Measurements from ENCODE around the gene GAGE1. TPM values are rescaled to one million over a fixed set of nuclear protein-coding genes. Genes with fewer than 3 reads are reported as not detected.
A peak's percentile ranks its signal among the peaks of the same experiment; 100 is the strongest.

GAGE1 gene
- total RNA-seq, 1 donor from 2014 or later: not detected

GRCh38 chrX:49610718-49611310, 12.0 kb downstream of the GAGE1 start:
- TF ChIP-seq CTCF (IDR thresholded peaks at IDR 0.05; ENCODE audit: borderline replicate concordance): no peak
- intact Hi-C loops (cut with micrococcal nuclease): no loop called here
- Histone ChIP-seq H3K9me3 (replicated peaks) (no peaks in the 10 kb centered on the region), H3K4me1 (no peaks in the 10 kb centered on the region), H3K36me3 (no peaks in the 10 kb centered on the region), H3K4me3 (no peak overlapping the region), H3K27ac (replicated peaks) (no peak overlapping the region), H3K27me3 (ENCODE audit: low read depth) (no peaks in the 10 kb centered on the region)
- DNase-seq: no peak

GRCh38 chrX:49618574-49618973, 19.8 kb downstream of the GAGE1 start:
- Histone ChIP-seq H3K9me3 (replicated peaks) (no peaks in the 10 kb centered on the region), H3K27me3 (ENCODE audit: low read depth) (no peaks in the 10 kb centered on the region), H3K36me3 (no peaks in the 10 kb centered on the region), H3K4me1 (no peaks in the 10 kb centered on the region), H3K4me3 (no peak overlapping the region), H3K27ac (replicated peaks) (no peak overlapping the region)
- no peak for TF ChIP-seq CTCF (IDR thresholded peaks at IDR 0.05; ENCODE audit: borderline replicate concordance)
- no peak for DNase-seq
- intact Hi-C loops (cut with micrococcal nuclease): no loop called here

- no peaks in the 10 kb centered on the region for H3K4me1 ChIP-seq
- DNase-seq: peak; percentile 12
- no peaks in the 10 kb centered on the region for H3K27me3 ChIP-seq (ENCODE audit: low read depth)
- no peak for TF ChIP-seq CTCF (IDR thresholded peaks at IDR 0.05; ENCODE audit: borderline replicate concordance)
- intact Hi-C loops (cut with micrococcal nuclease): no loop called here
- H3K36me3 ChIP-seq: no peaks in the 10 kb centered on the region
- H3K27ac ChIP-seq (replicated peaks): no peak overlapping the region
- peaks cover 6% of the 10 kb centered on the region for H3K9me3 ChIP-seq (replicated peaks)
- H3K4me3 ChIP-seq: peak overlapping the region; percentile 38
These were observed 28.4 kb downstream of the GAGE1 start for GRCh38 chrX:49627086-49627777.

- Histone ChIP-seq H3K27ac (replicated peaks) (no peak overlapping the region), H3K27me3 (ENCODE audit: low read depth) (no peaks in the 10 kb centered on the region), H3K4me1 (no peaks in the 10 kb centered on the region), H3K9me3 (replicated peaks) (no peaks in the 10 kb centered on the region), H3K4me3 (no peak overlapping the region), H3K36me3 (no peaks in the 10 kb centered on the region)
- intact Hi-C loops (cut with micrococcal nuclease): no loop called here
- no peak for TF ChIP-seq CTCF (IDR thresholded peaks at IDR 0.05; ENCODE audit: borderline replicate concordance)
- DNase-seq: no peak
These were observed 46.3 kb downstream of the GAGE1 start for GRCh38 chrX:49644991-49645637.

- no peak overlapping the region for H3K4me3 ChIP-seq
- H3K36me3 ChIP-seq: no peaks in the 10 kb centered on the region
- intact Hi-C loops (cut with micrococcal nuclease): no loop called here
- no peaks in the 10 kb centered on the region for H3K4me1 ChIP-seq
- H3K27me3 ChIP-seq (ENCODE audit: low read depth): no peaks in the 10 kb centered on the region
- no peaks in the 10 kb centered on the region for H3K9me3 ChIP-seq (replicated peaks)
- no peak overlapping the region for H3K27ac ChIP-seq (replicated peaks)
- no peak for TF ChIP-seq CTCF (IDR thresholded peaks at IDR 0.05; ENCODE audit: borderline replicate concordance)
- DNase-seq: no peak
These were observed 57.7 kb downstream of the GAGE1 start for GRCh38 chrX:49656533-49656932.

Other genes with a start within 250 kb of the GAGE1 start
- gene GAGE12C, start 66.8 kb upstream of the GAGE1 start, total RNA-seq: not detected
- not detected for gene GAGE12D, start 57.3 kb upstream of the GAGE1 start, total RNA-seq
- gene GAGE12E, start 47.7 kb upstream of the GAGE1 start, total RNA-seq: not detected
- gene GAGE12F, start 38.2 kb upstream of the GAGE1 start, total RNA-seq: not detected
- gene GAGE12G, start 28.6 kb upstream of the GAGE1 start, total RNA-seq: not detected
- gene GAGE12H, start 19.1 kb upstream of the GAGE1 start, total RNA-seq: not detected
- gene GAGE2A, start 9.5 kb upstream of the GAGE1 start, total RNA-seq: not detected
- not detected for gene PAGE1, start 97.0 kb downstream of the GAGE1 start, total RNA-seq
- not detected for gene PAGE4, start 230.3 kb downstream of the GAGE1 start, total RNA-seq

All from left ventricle myocardium inferior (tissue), 1 donor.